Neural progenitor cell (in vitro differentiated cells): ENCODE data around the gene STPG1.

Experiments used
- CTCF ChIP-seq: fragments of 200-600 bp; sonication (generic); IDR thresholded peaks from 2 replicates; pipeline ENCODE4 v1.5.1; 2017; ENCODE audit warnings: antibody characterized with exemption, mild to moderate bottlenecking
- EZH2 ChIP-seq: fragments of 200-600 bp; sonication (generic); IDR thresholded peaks from 2 replicates; pipeline ENCODE4 v1.6.1; 2017; ENCODE audit warnings: antibody characterized with exemption, mild to moderate bottlenecking, moderate library complexity
- EZH2phosphoT487 ChIP-seq: fragments of 200-600 bp; sonication (generic); IDR thresholded peaks from 2 replicates; pipeline ENCODE4 v1.6.1; 2017; ENCODE audit warnings: antibody characterized with exemption

DNA sequence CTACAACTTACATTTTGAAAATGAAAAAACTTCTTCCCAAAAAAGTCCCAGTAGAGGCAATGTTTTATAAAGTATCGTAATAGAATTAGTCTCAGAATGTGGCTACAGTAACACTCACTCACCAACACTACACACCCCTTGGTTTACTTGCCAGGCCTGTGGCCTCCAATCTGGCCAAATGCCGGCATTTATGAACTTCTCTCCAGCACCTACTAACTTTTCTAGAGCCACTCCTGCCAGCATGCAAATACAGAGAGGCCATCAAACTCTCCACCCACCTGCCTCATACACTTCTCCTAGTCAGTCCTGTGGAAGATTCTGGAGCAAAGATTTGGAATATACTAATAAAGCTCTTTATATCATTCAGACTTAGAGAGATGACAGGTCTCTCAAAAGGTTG lies 32.3 kb downstream of the STPG1 start:
- TF ChIP-seq CTCF (no peak), EZH2phosphoT487 (no peak), EZH2 (no peak)
